Activated gamma-delta T cell (primary cell): ENCODE data around the gene IGIP.
A peak's percentile ranks its signal among the peaks of the same experiment; 100 is the strongest.

Experiments
- DNase-seq: peaks from one replicate; lab custom pipeline; 2025; lab: John Stamatoyannopoulos, UW
- total RNA-seq, 2 donors: gene quantifications; one replicate each; lab custom pipeline; 2026; lab: John Stamatoyannopoulos, UW

The IGIP gene
- 9.0 to 11.4 reads per million in 2 donors for total RNA-seq

GRCh38 chr5:140125637-140126036, at the start of gene IGIP:
TSS of gene IGIP (plus strand) at chr5:140125937. CDS start at chr5:140128477, 2,540 bp downstream.
- DNase-seq, result no peak

- no peak for DNase-seq
Measured at GRCh38 chr5:140076142-140076541, 49.6 kb upstream of the IGIP start.

GRCh38 chr5:140076788-140077187, 48.9 kb upstream of the IGIP start:
- DNase-seq, result no peak

GRCh38 chr5:140083120-140083519, 42.6 kb upstream of the IGIP start:
- DNase-seq, result no peak

- DNase-seq, result no peak
Measured at GRCh38 chr5:140083650-140084049, 42.1 kb upstream of the IGIP start.

GRCh38 chr5:140084541-140084940, 41.2 kb upstream of the IGIP start:
- DNase-seq, result no peak

GRCh38 chr5:140090251-140090650, 35.5 kb upstream of the IGIP start:
- no peak for DNase-seq

- no peak for DNase-seq
Measured at GRCh38 chr5:140093179-140093578, 32.6 kb upstream of the IGIP start.

- no peak for DNase-seq
Measured at GRCh38 chr5:140093866-140094265, 31.9 kb upstream of the IGIP start.

- no peak for DNase-seq
Measured at GRCh38 chr5:140094889-140095288, 30.8 kb upstream of the IGIP start.

- no peak for DNase-seq
Measured at GRCh38 chr5:140101179-140101578, 24.6 kb upstream of the IGIP start.

- DNase-seq, result no peak
Measured at GRCh38 chr5:140103154-140103553, 22.6 kb upstream of the IGIP start.

- no peak for DNase-seq
Measured at GRCh38 chr5:140104100-140104499, 21.6 kb upstream of the IGIP start.

- DNase-seq, result no peak
Measured at GRCh38 chr5:140106101-140106500, 19.6 kb upstream of the IGIP start.

- DNase-seq, result no peak
Measured at GRCh38 chr5:140106805-140107311, 18.9 kb upstream of the IGIP start.

GRCh38 chr5:140107312-140108092, 18.2 kb upstream of the IGIP start:
- peak; percentile 95 for DNase-seq

GRCh38 chr5:140108093-140109017, 17.4 kb upstream of the IGIP start:
- DNase-seq, result peak; percentile 14

- no peak for DNase-seq
Measured at GRCh38 chr5:140109018-140109758, 16.5 kb upstream of the IGIP start.

GRCh38 chr5:140109759-140110645, 15.7 kb upstream of the IGIP start:
- DNase-seq, result no peak

- no peak for DNase-seq
Measured at GRCh38 chr5:140110646-140110957, 15.1 kb upstream of the IGIP start.
